Fibroblast of pulmonary artery (primary cell): ENCODE results near the gene MUS81.

ENCODE experiments used
- DNase-seq: peaks from one replicate; pipeline ENCODE4 v3.0.0-alpha.2; 2010; ENCODE audit warnings: low read depth
- H3K4me3 ChIP-seq: replicated peaks from 2 replicates; pipeline ENCODE4 v1.5.1; 2011; ENCODE audit warnings: low read depth, mild to moderate bottlenecking, control low read depth, low read length, moderate library complexity
- TF ChIP-seq, protein P1 (sequence below): IDR thresholded peaks from 2 replicates; pipeline ENCODE4 v1.5.1; 2011; ENCODE audit warnings: mild to moderate bottlenecking, control low read depth, low read length, inconsistent platforms; ENCODE audit errors: missing control alignments

MUS81 gene

DNA sequence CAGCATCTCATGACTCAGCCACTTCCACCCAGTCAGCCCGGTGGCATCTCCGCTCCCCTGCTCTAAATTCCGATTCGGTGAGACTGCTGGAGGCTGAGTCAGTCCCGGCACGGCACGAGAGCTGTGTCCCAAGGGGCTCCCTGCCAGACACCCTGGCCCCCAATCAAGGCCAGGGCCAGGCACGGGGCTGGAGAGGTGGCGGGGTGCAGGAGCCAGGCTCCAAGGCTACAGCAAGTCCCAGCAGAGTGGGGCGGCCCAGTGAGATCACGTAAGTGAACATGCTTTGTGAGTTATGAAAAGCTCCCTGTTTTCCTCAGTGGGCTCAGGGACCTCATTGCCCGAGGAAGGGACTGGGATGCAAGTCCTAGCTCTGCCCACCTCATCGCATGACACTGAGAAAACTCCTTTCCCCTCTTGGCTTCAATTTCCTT, 55.6 kb downstream of the MUS81 start:
- peak; percentile 96 for DNase-seq
- TF ChIP-seq, protein P1, sequence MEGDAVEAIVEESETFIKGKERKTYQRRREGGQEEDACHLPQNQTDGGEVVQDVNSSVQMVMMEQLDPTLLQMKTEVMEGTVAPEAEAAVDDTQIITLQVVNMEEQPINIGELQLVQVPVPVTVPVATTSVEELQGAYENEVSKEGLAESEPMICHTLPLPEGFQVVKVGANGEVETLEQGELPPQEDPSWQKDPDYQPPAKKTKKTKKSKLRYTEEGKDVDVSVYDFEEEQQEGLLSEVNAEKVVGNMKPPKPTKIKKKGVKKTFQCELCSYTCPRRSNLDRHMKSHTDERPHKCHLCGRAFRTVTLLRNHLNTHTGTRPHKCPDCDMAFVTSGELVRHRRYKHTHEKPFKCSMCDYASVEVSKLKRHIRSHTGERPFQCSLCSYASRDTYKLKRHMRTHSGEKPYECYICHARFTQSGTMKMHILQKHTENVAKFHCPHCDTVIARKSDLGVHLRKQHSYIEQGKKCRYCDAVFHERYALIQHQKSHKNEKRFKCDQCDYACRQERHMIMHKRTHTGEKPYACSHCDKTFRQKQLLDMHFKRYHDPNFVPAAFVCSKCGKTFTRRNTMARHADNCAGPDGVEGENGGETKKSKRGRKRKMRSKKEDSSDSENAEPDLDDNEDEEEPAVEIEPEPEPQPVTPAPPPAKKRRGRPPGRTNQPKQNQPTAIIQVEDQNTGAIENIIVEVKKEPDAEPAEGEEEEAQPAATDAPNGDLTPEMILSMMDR = no peak
- H3K4me3 ChIP-seq = peak overlapping the region; percentile 27
